Measurements from ENCODE around the gene GFRA1.

DNA sequence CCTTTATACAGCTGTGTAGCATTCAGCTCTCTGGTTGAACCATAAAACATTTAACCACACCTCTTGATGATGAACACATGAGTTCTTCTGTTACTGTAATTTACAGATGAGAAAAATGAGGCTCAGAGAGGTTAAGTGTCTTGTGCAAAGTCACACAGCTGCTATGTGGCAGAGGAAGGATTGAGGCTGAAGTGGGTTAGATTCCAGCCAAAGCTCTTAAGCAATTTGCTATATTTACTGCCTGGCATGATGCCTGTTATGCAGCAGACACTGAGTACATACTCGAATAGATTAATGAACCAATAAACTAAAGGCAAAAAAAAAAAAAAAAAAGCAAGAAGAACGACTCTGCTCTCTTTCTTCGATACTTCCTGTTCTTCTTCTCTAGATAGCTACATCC lies 35.7 kb downstream of the GFRA1 start:
- TF ChIP-seq, protein P1, sequence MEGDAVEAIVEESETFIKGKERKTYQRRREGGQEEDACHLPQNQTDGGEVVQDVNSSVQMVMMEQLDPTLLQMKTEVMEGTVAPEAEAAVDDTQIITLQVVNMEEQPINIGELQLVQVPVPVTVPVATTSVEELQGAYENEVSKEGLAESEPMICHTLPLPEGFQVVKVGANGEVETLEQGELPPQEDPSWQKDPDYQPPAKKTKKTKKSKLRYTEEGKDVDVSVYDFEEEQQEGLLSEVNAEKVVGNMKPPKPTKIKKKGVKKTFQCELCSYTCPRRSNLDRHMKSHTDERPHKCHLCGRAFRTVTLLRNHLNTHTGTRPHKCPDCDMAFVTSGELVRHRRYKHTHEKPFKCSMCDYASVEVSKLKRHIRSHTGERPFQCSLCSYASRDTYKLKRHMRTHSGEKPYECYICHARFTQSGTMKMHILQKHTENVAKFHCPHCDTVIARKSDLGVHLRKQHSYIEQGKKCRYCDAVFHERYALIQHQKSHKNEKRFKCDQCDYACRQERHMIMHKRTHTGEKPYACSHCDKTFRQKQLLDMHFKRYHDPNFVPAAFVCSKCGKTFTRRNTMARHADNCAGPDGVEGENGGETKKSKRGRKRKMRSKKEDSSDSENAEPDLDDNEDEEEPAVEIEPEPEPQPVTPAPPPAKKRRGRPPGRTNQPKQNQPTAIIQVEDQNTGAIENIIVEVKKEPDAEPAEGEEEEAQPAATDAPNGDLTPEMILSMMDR (IDR thresholded peaks at IDR 0.05; ENCODE audit: insufficient read depth, low read length, poor library complexity, severe bottlenecking) = no peak
- TF ChIP-seq EZH2phosphoT487 (conservative IDR thresholded peaks at IDR 0.05; ENCODE audit: low read length) = no peak
